ENCODE data around the gene RPL12. TPM values are rescaled to one million over a fixed set of nuclear protein-coding genes. Genes with fewer than 3 reads are reported as not detected.

Gene RPL12
- total RNA-seq, 1 donor from 2014 or later = 3,182 TPM

DNA sequence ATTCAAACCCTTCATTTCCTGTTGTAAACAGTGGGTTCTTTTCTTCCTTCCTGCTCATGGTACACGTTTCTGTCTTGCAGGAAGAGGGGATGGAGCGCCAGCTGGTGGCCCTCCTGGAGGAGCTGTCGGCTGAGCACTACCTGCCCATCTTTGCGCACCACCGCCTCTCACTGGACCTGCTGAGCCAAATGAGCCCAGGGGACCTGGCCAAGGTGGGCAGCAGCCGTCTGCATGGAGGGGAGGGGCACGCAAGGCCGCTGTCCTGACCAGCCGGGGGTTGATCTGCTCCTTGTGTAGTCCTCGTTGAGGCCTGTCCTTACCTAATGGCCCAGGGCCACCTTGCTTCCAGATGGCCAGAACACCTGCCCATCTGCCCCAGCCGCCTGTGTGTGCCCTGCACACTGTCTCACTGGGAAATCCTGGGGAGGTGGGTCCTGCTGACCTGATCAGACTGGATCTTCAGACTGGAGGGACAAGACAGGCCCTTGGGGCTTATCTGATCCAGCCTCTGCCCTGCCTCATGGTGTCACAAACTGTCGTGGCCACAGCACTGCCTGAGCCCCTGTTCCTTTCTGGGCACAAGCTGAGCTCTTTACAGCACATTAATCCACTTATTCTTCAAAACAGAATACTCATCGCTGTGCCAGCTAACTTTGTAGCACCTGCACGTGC, 44.8 kb upstream of the RPL12 start:
- DNase-seq (ENCODE audit: low read depth) = no peak
- no peak for TF ChIP-seq CTCF (conservative IDR thresholded peaks at IDR 0.05; ENCODE audit: low read depth, low read length)
- H3K4me3 ChIP-seq (ENCODE audit: low read depth, low read length) = no peak overlapping the region

DNA sequence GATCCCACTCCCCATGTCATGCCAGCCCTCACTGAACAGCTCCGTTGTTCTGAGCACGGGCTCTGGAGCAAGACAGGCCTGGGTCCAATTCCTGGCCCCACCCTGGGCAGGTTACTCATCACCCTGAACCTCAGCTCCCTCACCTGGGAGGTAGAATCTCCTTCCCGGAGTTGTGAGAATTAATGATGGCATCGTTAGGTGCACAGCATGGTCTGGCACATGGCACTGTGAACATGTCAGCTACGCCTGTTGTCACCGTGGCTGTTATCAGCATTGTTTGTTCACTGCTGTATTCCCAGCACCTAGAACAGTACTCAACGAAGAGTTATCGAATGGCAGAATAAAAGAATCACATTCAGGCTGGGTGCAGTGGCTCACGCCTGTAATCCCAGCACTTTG, 43.1 kb upstream of the RPL12 start:
- H3K4me3 ChIP-seq (ENCODE audit: low read depth, low read length) = no peak overlapping the region
- DNase-seq (ENCODE audit: low read depth) = no peak
- no peak for TF ChIP-seq CTCF (conservative IDR thresholded peaks at IDR 0.05; ENCODE audit: low read depth, low read length)

DNA sequence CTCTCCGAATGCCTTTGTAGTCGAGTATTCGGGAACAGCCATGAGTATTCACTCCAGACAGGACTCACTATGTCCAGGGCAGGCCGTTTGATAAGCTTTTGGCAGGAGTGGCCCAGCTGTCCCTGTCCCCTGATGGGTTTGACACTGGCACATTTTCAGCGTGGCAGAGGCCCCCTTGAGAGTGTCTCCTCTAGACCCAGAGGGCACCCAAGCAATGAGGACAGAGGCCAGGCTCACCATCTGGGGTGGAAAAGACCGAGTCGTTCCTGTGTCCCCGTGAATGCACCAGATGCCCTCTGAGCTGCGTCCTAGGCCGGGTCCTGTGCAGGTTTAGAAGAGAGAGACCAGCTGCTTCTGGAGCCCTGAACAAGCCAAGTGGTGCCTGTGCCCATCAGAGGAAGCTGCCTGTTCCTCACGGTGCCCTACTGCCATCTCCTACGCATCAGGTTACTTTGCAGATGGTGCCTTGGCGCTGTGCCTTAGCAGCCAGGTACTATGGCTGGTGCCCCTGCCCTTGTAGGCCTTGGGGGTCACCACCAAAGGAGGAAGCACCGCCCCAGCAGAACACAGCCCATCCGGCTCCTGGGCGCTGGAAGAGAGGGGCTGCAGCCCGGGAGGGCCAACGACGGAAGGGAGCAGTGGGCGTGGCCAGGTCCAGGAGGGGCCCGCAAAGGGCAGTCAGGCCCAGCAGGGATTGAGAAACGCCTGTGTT, 42.5 kb upstream of the RPL12 start:
- TF ChIP-seq CTCF (conservative IDR thresholded peaks at IDR 0.05; ENCODE audit: low read depth, low read length) = no peak
- DNase-seq (ENCODE audit: low read depth) = no peak
- H3K4me3 ChIP-seq (ENCODE audit: low read depth, low read length) = no peak overlapping the region

DNA sequence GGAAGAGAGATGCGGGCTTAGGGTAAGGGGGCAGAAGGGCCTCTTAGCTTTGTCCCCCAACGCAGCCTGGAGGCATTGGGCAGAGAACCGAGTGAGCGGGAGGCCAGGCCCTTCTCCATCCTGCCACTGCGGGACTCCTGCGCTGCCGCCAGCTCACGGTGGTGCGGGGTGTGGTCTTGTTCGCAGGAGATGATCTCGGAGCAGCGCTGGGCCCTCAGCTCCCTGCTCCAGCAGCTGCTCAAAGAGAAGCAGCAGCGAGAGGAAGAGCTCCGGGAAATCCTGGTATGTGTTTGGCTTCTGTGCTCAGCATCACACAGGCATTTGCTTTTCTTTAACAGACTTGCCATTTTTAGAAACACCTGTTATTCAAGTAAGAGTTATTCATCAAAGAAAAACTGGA, 41.4 kb upstream of the RPL12 start:
- TF ChIP-seq CTCF (conservative IDR thresholded peaks at IDR 0.05; ENCODE audit: low read depth, low read length) = no peak
- DNase-seq (ENCODE audit: low read depth) = no peak
- H3K4me3 ChIP-seq (ENCODE audit: low read depth, low read length) = no peak overlapping the region

- no peak for DNase-seq (ENCODE audit: low read depth)
- H3K4me3 ChIP-seq (ENCODE audit: low read depth, low read length) = no peak overlapping the region
- TF ChIP-seq CTCF (conservative IDR thresholded peaks at IDR 0.05; ENCODE audit: low read depth, low read length) = no peak
Observed at GRCh38 chr9:127491516-127491915, 40.3 kb upstream of the RPL12 start.

DNA sequence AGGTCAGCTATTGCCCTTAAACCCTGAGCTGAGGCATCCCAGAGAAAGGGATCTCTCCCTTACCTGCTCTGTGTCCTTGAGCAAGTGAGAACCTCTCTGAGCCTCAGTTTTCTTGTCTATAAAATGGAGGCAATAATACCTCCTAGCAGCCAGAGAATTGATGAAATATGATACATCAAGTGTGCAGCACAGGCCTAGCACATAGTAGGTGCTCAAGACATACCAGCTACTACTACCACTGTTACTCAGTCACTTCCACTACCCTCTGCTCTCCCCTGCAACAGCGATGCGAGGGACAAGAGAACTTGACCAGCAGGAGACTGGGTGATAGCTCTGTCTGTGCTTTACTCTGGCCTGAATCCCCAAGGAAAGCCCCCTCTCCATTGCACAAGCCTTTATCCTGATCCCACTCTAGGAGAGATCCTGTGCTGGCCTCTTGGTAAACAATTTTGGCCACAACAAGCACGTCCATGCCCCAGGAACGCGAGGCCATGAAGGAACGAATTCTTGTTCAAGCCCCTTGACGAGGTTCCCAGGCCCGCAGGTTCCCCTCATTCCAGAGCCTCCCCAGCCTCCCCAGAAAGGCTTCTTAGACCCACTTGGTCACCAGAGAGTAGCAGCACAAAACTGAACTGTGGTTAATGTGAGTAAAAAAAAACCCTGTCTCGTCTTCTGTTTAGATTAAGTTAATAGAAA, 39.5 kb upstream of the RPL12 start:
- no peak for TF ChIP-seq CTCF (conservative IDR thresholded peaks at IDR 0.05; ENCODE audit: low read depth, low read length)
- H3K4me3 ChIP-seq (ENCODE audit: low read depth, low read length) = no peak overlapping the region
- no peak for DNase-seq (ENCODE audit: low read depth)
